CD4-positive, CD25-positive, alpha-beta regulatory T cell (primary cell): ENCODE results near the gene PRKAG2. TPM values are rescaled to one million over a fixed set of nuclear protein-coding genes. Genes with fewer than 3 reads are reported as not detected.
A peak's percentile ranks its signal among the peaks of the same experiment; 100 is the strongest.

Experiments used
- ATAC-seq, 2 donors: fragments of 150-1000 bp; cut with Tn5 transposase; one replicate each; pipeline ENCODE4 v1.10.0; 2021; ENCODE audit warnings: low read depth in 2 of 2, moderate number of reproducible peaks in 2 of 2, moderate library complexity in 1 of 2
- DNase-seq, 3 donors: peaks; one replicate each; pipeline versions ENCODE4 v3.0.0 to v3.0.0-alpha.2; 2012 to 2022; ENCODE audit warnings: mixed read lengths in 1 of 3
- H3K27ac ChIP-seq: one replicate; pipeline ENCODE4 v1.7.0; 2013; ENCODE audit warnings: mild to moderate bottlenecking, low read length; ENCODE audit not compliant: insufficient read depth, poor library complexity, severe bottlenecking
- H3K27me3 ChIP-seq: one replicate; pipeline ENCODE4 v1.7.0; 2013; ENCODE audit warnings: low read length; ENCODE audit not compliant: control insufficient read depth, insufficient read depth
- H3K36me3 ChIP-seq: one replicate; pipeline ENCODE4 v1.7.0; 2013; ENCODE audit warnings: mild to moderate bottlenecking, low read length, moderate library complexity; ENCODE audit not compliant: control insufficient read depth, insufficient read depth
- H3K4me1 ChIP-seq: 2 replicates; pipeline ENCODE4 v1.7.0; 2013; ENCODE audit warnings: mild to moderate bottlenecking, low read length; ENCODE audit not compliant: insufficient read depth, control insufficient read depth, poor library complexity, severe bottlenecking
- H3K4me3 ChIP-seq: one replicate; pipeline ENCODE4 v1.7.0; 2013; ENCODE audit warnings: low read depth, mild to moderate bottlenecking, low read length, moderate library complexity
- H3K9me3 ChIP-seq, 2 experiments: 1 replicate in 1 of 2; 2 replicates in 1 of 2; pipeline ENCODE4 v1.7.0; 2013; ENCODE audit warnings: low read length in 2 of 2, mild to moderate bottlenecking in 1 of 2, moderate library complexity in 1 of 2; ENCODE audit not compliant: control insufficient read depth in 2 of 2
- H3K27ac Mint-ChIP-seq, 3 donors: one replicate each; pipeline ENCODE4 v1.8.0; 2020 to 2022; ENCODE audit warnings: mild to moderate bottlenecking in 3 of 3, mixed read lengths in 3 of 3, moderate library complexity in 2 of 3
- H3K27me3 Mint-ChIP-seq: one replicate; pipeline ENCODE4 v1.8.0; 2022; ENCODE audit warnings: mild to moderate bottlenecking, mixed read lengths
- H3K36me3 Mint-ChIP-seq: one replicate; pipeline ENCODE4 v1.8.0; 2020; ENCODE audit warnings: mixed read lengths
- H3K4me1 Mint-ChIP-seq, 4 donors: one replicate each; pipeline ENCODE4 v1.8.0; 2020 to 2022; ENCODE audit warnings: mixed read lengths in 4 of 4, mild to moderate bottlenecking in 1 of 4
- H3K4me3 Mint-ChIP-seq, 4 donors: one replicate each; pipeline ENCODE4 v1.8.0; 2020 to 2022; ENCODE audit warnings: mild to moderate bottlenecking in 4 of 4, mixed read lengths in 4 of 4, moderate library complexity in 3 of 4
- H3K9me3 Mint-ChIP-seq, 7 donors: one replicate each; pipeline ENCODE4 v1.8.0; 2020 to 2022; ENCODE audit warnings: mixed read lengths in 7 of 7, mild to moderate bottlenecking in 3 of 7, moderate library complexity in 2 of 7
- polyA plus RNA-seq, 4 donors: library from polyadenylated mRNA; unstranded; fragments of 300-500 nt; fragmentation: Illumina TruSeq; gene quantifications; one replicate each; pipeline ENCODE4 v1.2.3, GENCODE V29; 2021
- total RNA-seq: library from RNA; stranded (reverse); gene quantifications from one replicate; pipeline ENCODE4 v1.2.3, GENCODE V29; 2022

PRKAG2 gene
- total and polyA plus RNA-seq, 5 donors from 2014 or later, result 19.9 to 43.0 (median 26.1) TPM

DNA sequence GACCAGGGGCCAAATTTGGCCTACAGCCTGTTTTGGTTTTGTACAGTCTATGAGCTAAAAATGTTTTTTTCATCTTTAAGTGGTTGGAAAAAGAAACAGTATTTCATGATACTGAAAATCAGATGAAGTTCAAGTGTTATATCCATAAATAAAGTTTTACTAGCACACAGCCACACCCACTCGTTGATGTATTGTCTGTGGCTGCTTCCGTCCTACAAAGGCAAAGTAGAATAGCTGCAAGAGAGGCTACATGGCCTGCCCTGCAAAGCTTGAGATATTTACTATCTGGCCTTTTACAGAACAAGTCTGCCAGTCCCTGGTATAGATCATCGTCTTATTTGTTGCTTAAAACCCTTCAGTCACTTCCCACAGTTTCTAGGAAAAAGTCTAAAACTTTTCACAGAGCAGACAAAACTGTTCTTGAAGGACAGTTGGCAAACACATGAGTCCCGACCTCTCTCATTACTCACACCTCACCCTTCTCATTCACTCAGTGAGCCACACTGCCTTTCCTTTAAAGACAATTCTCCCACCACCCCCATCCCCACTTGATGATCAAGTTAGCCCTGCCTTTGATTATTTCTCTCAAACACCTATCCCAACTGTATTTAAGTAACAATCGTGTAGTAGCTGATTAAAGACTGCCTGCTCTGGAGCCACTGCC is 367.1 kb downstream of the PRKAG2 start:
- Mint-ChIP-seq H3K27ac (peak overlapping the region; percentile 32 to 73 (median 48)), H3K36me3 (peaks cover 3% of the 10 kb centered on the region), H3K4me1 (peaks cover 48 to 85% (median 69%) of the 10 kb centered on the region in 4 donors), H3K4me3 (peak overlapping the region in 1 of 4 donors; percentile 23), H3K9me3 (peaks cover 0 to 4% (median 0%) of the 10 kb centered on the region in 7 donors), H3K27me3 (no peaks in the 10 kb centered on the region)
- Histone ChIP-seq H3K36me3 (no peaks in the 10 kb centered on the region), H3K4me1 (peaks cover 22% of the 10 kb centered on the region), H3K4me3 (no peak overlapping the region), H3K27ac (no peak overlapping the region), H3K27me3 (no peaks in the 10 kb centered on the region), H3K9me3 (no peaks in the 10 kb centered on the region)
- no peak for DNase-seq
- ATAC-seq, result no peak

GRCh38 chr7:151508991-151509390 is 367.9 kb downstream of the PRKAG2 start:
- Mint-ChIP-seq H3K4me1 (peaks cover 44 to 85% (median 66%) of the 10 kb centered on the region in 4 donors), H3K27ac (peak overlapping the region in 1 of 3 donors; percentile 73), H3K36me3 (peaks cover 3% of the 10 kb centered on the region), H3K4me3 (no peak overlapping the region), H3K9me3 (peaks cover 0 to 4% (median 0%) of the 10 kb centered on the region in 7 donors), H3K27me3 (no peaks in the 10 kb centered on the region)
- peaks cover 22% of the 10 kb centered on the region for H3K4me1 ChIP-seq
- no peaks in the 10 kb centered on the region for H3K36me3 ChIP-seq
- no peak overlapping the region for H3K4me3 ChIP-seq
- H3K9me3 ChIP-seq, result no peaks in the 10 kb centered on the region
- DNase-seq (no peak), ATAC-seq (no peak)
- no peaks in the 10 kb centered on the region for H3K27me3 ChIP-seq
- H3K27ac ChIP-seq, result no peak overlapping the region

GRCh38 chr7:151507806-151508205 is 369.1 kb downstream of the PRKAG2 start:
- Histone ChIP-seq H3K27ac (no peak overlapping the region), H3K27me3 (no peaks in the 10 kb centered on the region), H3K4me1 (peaks cover 22% of the 10 kb centered on the region), H3K36me3 (no peaks in the 10 kb centered on the region), H3K4me3 (no peak overlapping the region), H3K9me3 (no peaks in the 10 kb centered on the region)
- H3K4me1 Mint-ChIP-seq, result peaks cover 43 to 84% (median 64%) of the 10 kb centered on the region in 4 donors
- no peak for ATAC-seq
- H3K27me3 Mint-ChIP-seq, result no peaks in the 10 kb centered on the region
- peak overlapping the region in 1 of 4 donors; percentile 48 for H3K4me3 Mint-ChIP-seq
- DNase-seq, result no peak
- peak overlapping the region in 1 of 3 donors; percentile 9 for H3K27ac Mint-ChIP-seq
- peaks cover 0 to 4% (median 0%) of the 10 kb centered on the region in 7 donors for H3K9me3 Mint-ChIP-seq
- peaks cover 3% of the 10 kb centered on the region for H3K36me3 Mint-ChIP-seq

GRCh38 chr7:151506901-151507382 is 370.0 kb downstream of the PRKAG2 start:
- Histone ChIP-seq H3K4me3 (no peak overlapping the region), H3K9me3 (no peaks in the 10 kb centered on the region), H3K27me3 (no peaks in the 10 kb centered on the region), H3K27ac (no peak overlapping the region), H3K36me3 (no peaks in the 10 kb centered on the region), H3K4me1 (peaks cover 22% of the 10 kb centered on the region)
- Mint-ChIP-seq H3K9me3 (peaks cover 0 to 4% (median 0%) of the 10 kb centered on the region in 7 donors), H3K27me3 (no peaks in the 10 kb centered on the region), H3K27ac (no peak overlapping the region), H3K4me3 (no peak overlapping the region), H3K4me1 (peaks cover 39 to 84% (median 62%) of the 10 kb centered on the region in 4 donors), H3K36me3 (peaks cover 3% of the 10 kb centered on the region)
- DNase-seq (peak in 1 of 3 donors; percentile 15), ATAC-seq (no peak)

Other genes with a start within 250 kb of the PRKAG2 start
- gene GALNTL5, start 79.3 kb upstream of the PRKAG2 start, total RNA-seq, result not detected
- gene GALNTL5, start 79.3 kb upstream of the PRKAG2 start, polyA plus RNA-seq, result not detected
- gene GALNT11, start 148.6 kb upstream of the PRKAG2 start, total RNA-seq, result 25.3 TPM
- 10 to 100 TPM; 22.5 to 27.1 (median 25.7) TPM for gene GALNT11, start 148.6 kb upstream of the PRKAG2 start, polyA plus RNA-seq